Measurements from ENCODE around the gene PRND.

PRND gene

DNA sequence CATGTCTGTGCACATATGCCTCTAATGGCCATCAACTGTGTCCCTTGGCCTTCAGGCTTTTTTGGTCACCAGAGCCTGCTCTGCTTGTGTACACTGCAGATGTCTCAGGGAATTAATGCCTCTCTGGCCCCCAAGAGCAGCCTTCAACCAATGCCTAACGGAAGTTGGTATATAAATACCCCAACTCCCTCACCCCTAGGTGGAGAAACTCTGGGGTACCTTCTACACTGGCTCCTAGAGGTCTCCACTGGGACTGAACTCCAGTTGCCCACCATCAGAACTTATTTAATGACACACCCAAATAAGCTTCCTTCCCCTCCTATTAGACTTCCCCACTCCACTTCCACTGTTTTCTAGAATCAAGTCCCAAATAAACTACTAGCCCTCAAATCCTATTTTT lies 43.1 kb downstream of the PRND start:
- TF ChIP-seq, protein P1, sequence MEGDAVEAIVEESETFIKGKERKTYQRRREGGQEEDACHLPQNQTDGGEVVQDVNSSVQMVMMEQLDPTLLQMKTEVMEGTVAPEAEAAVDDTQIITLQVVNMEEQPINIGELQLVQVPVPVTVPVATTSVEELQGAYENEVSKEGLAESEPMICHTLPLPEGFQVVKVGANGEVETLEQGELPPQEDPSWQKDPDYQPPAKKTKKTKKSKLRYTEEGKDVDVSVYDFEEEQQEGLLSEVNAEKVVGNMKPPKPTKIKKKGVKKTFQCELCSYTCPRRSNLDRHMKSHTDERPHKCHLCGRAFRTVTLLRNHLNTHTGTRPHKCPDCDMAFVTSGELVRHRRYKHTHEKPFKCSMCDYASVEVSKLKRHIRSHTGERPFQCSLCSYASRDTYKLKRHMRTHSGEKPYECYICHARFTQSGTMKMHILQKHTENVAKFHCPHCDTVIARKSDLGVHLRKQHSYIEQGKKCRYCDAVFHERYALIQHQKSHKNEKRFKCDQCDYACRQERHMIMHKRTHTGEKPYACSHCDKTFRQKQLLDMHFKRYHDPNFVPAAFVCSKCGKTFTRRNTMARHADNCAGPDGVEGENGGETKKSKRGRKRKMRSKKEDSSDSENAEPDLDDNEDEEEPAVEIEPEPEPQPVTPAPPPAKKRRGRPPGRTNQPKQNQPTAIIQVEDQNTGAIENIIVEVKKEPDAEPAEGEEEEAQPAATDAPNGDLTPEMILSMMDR (IDR thresholded peaks at IDR 0.05; ENCODE audit: low read length) = no peak
- no peak for TF ChIP-seq EZH2phosphoT487 (IDR thresholded peaks at IDR 0.05; ENCODE audit: low read length)
- TF ChIP-seq EZH2 (optimal IDR thresholded peaks at IDR 0.05; ENCODE audit: low read depth, low read length) = no peak
- Histone ChIP-seq H4K20me1 (ENCODE audit: insufficient read depth, low read length) (no peaks in the 10 kb centered on the region), H3K4me3 (ENCODE audit: low read length) (no peak overlapping the region), H3K9ac (ENCODE audit: low read length) (no peak overlapping the region), H3K27ac (ENCODE audit: low read length) (no peak overlapping the region), H2AFZ (ENCODE audit: low read length) (no peak overlapping the region), H3K9me3 (replicated peaks; ENCODE audit: insufficient read depth, low read length) (no peaks in the 10 kb centered on the region), H3K4me2 (ENCODE audit: low read depth, low read length) (no peak overlapping the region), H3K79me2 (ENCODE audit: low read length) (no peaks in the 10 kb centered on the region), H3K4me1 (ENCODE audit: low read length) (peaks cover 11% of the 10 kb centered on the region), H3K27me3 (replicated peaks; ENCODE audit: insufficient read depth, low read length) (no peaks in the 10 kb centered on the region), H3F3A (ENCODE audit: insufficient read depth, low read length) (0 out of 2 replicates have a peak, but pooled peaks cover 4% of the 10 kb centered on the region), H3K9me2 (replicated peaks; ENCODE audit: insufficient read depth, low read length) (no peaks in the 10 kb centered on the region), H3K36me3 (replicated peaks; ENCODE audit: insufficient read depth, low read length) (no peaks in the 10 kb centered on the region)
- DNase-seq = no peak

- Histone ChIP-seq H3K36me3 (replicated peaks; ENCODE audit: insufficient read depth, low read length) (no peaks in the 10 kb centered on the region), H3K9ac (ENCODE audit: low read length) (no peak overlapping the region), H3F3A (ENCODE audit: insufficient read depth, low read length) (no peaks in the 10 kb centered on the region), H3K4me1 (ENCODE audit: low read length) (peaks cover 5% of the 10 kb centered on the region; the same call in 1 of the 2 replicates), H3K27me3 (replicated peaks; ENCODE audit: insufficient read depth, low read length) (no peaks in the 10 kb centered on the region), H3K9me3 (replicated peaks; ENCODE audit: insufficient read depth, low read length) (no peaks in the 10 kb centered on the region), H4K20me1 (ENCODE audit: insufficient read depth, low read length) (no peaks in the 10 kb centered on the region), H3K4me3 (ENCODE audit: low read length) (no peak overlapping the region), H3K79me2 (ENCODE audit: low read length) (no peaks in the 10 kb centered on the region), H3K4me2 (ENCODE audit: low read depth, low read length) (no peak overlapping the region), H3K27ac (ENCODE audit: low read length) (no peak overlapping the region), H3K9me2 (replicated peaks; ENCODE audit: insufficient read depth, low read length) (no peaks in the 10 kb centered on the region), H2AFZ (ENCODE audit: low read length) (no peak overlapping the region)
- TF ChIP-seq EZH2phosphoT487 (IDR thresholded peaks at IDR 0.05; ENCODE audit: low read length) = no peak
- no peak for TF ChIP-seq EZH2 (optimal IDR thresholded peaks at IDR 0.05; ENCODE audit: low read depth, low read length)
- DNase-seq = no peak
Observed at GRCh38 chr20:4765681-4766080, 44.0 kb downstream of the PRND start.

GRCh38 chr20:4766631-4767030 lies 44.9 kb downstream of the PRND start:
- Histone ChIP-seq H4K20me1 (ENCODE audit: insufficient read depth, low read length) (no peaks in the 10 kb centered on the region), H3K9me3 (replicated peaks; ENCODE audit: insufficient read depth, low read length) (no peaks in the 10 kb centered on the region), H3K4me1 (ENCODE audit: low read length) (no peaks in the 10 kb centered on the region), H3K9ac (ENCODE audit: low read length) (no peak overlapping the region), H2AFZ (ENCODE audit: low read length) (no peak overlapping the region), H3K4me2 (ENCODE audit: low read depth, low read length) (no peak overlapping the region), H3K27ac (ENCODE audit: low read length) (no peak overlapping the region), H3K36me3 (replicated peaks; ENCODE audit: insufficient read depth, low read length) (no peaks in the 10 kb centered on the region), H3K27me3 (replicated peaks; ENCODE audit: insufficient read depth, low read length) (no peaks in the 10 kb centered on the region), H3K4me3 (ENCODE audit: low read length) (no peak overlapping the region), H3K9me2 (replicated peaks; ENCODE audit: insufficient read depth, low read length) (no peaks in the 10 kb centered on the region), H3K79me2 (ENCODE audit: low read length) (no peaks in the 10 kb centered on the region), H3F3A (ENCODE audit: insufficient read depth, low read length) (no peaks in the 10 kb centered on the region)
- no peak for DNase-seq
- TF ChIP-seq, protein P1 (IDR thresholded peaks at IDR 0.05; ENCODE audit: low read length) = no peak
- TF ChIP-seq EZH2 (optimal IDR thresholded peaks at IDR 0.05; ENCODE audit: low read depth, low read length) (no peak), EZH2phosphoT487 (IDR thresholded peaks at IDR 0.05; ENCODE audit: low read length) (no peak)

DNA sequence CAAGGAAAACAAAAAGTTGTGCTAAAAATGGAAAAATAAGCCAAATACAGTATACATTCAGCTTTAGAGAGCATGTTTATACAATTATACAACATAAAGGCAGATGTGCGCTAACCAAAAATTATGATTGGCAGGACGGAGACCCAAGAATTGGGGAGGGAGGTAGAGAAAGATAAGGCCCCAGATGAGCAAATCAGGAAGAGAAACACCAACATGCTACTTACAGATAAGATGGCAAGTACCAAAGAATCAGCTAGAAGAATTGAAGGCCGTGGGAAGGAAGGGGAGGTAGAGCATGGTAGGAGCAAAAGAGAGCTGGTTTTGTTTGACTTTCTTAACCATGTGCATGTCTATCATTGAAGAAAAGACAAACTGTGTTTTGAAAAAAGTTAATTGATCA lies 45.4 kb downstream of the PRND start:
- H3K27ac ChIP-seq (ENCODE audit: low read length) = no peak overlapping the region
- H3F3A ChIP-seq (ENCODE audit: insufficient read depth, low read length) = no peaks in the 10 kb centered on the region
- no peaks in the 10 kb centered on the region for H4K20me1 ChIP-seq (ENCODE audit: insufficient read depth, low read length)
- no peak overlapping the region for H3K4me2 ChIP-seq (ENCODE audit: low read depth, low read length)
- H3K79me2 ChIP-seq (ENCODE audit: low read length) = no peaks in the 10 kb centered on the region
- TF ChIP-seq EZH2 (optimal IDR thresholded peaks at IDR 0.05; ENCODE audit: low read depth, low read length) (no peak), EZH2phosphoT487 (IDR thresholded peaks at IDR 0.05; ENCODE audit: low read length) (no peak)
- TF ChIP-seq, protein P1 (IDR thresholded peaks at IDR 0.05; ENCODE audit: low read length) = no peak
- no peak overlapping the region for H3K9ac ChIP-seq (ENCODE audit: low read length)
- H3K4me1 ChIP-seq (ENCODE audit: low read length) = no peaks in the 10 kb centered on the region
- no peak overlapping the region for H3K4me3 ChIP-seq (ENCODE audit: low read length)
- H3K9me2 ChIP-seq (replicated peaks; ENCODE audit: insufficient read depth, low read length) = no peaks in the 10 kb centered on the region
- H3K27me3 ChIP-seq (replicated peaks; ENCODE audit: insufficient read depth, low read length) = no peaks in the 10 kb centered on the region
- no peak for DNase-seq
- no peaks in the 10 kb centered on the region for H3K9me3 ChIP-seq (replicated peaks; ENCODE audit: insufficient read depth, low read length)
- no peaks in the 10 kb centered on the region for H3K36me3 ChIP-seq (replicated peaks; ENCODE audit: insufficient read depth, low read length)
- no peak overlapping the region for H2AFZ ChIP-seq (ENCODE audit: low read length)

Data from MM.1S (cell line).